LNCaP clone FGC (cell line): ENCODE results near the gene CFAP20.
"Not testable (repeated sequence)": the region's sequence is repeated elsewhere in the genome, so short reads cannot be mapped to it uniquely, and the experiment has no call there.

Experiments
- DNase-seq: peaks from one replicate; pipeline ENCODE4 v3.0.0-alpha.2; 2011; ENCODE audit warnings: low read depth
- H3K4me3 ChIP-seq: 2 replicates; pipeline ENCODE4 v1.5.1; 2011; ENCODE audit warnings: mild to moderate bottlenecking, low read depth, low read length, control low read depth
- CTCF ChIP-seq: IDR thresholded peaks from 2 replicates; pipeline ENCODE4 v1.5.1; 2012; ENCODE audit warnings: mild to moderate bottlenecking; ENCODE audit not compliant: control insufficient read depth, insufficient read depth; ENCODE audit errors: extremely low read depth

Gene CFAP20

GRCh38 chr16:58099097-58099955 lies 29.9 kb downstream of the CFAP20 start:
- no peak for TF ChIP-seq CTCF
- H3K4me3 ChIP-seq, result no peak overlapping the region
- no peak for DNase-seq

GRCh38 chr16:58098207-58099096 lies 30.7 kb downstream of the CFAP20 start:
- no peak for TF ChIP-seq CTCF
- no peak overlapping the region for H3K4me3 ChIP-seq
- DNase-seq, result no peak

- TF ChIP-seq CTCF, result no peak
- no peak overlapping the region for H3K4me3 ChIP-seq
- DNase-seq, result no peak
Measured at GRCh38 chr16:58096249-58096648, 32.9 kb downstream of the CFAP20 start.

GRCh38 chr16:58095575-58095960 lies 33.6 kb downstream of the CFAP20 start:
- not testable (repeated sequence) for H3K4me3 ChIP-seq, DNase-seq

- DNase-seq, result no peak
- no peak overlapping the region for H3K4me3 ChIP-seq
- no peak for TF ChIP-seq CTCF
Measured at GRCh38 chr16:58094791-58095574, 34.2 kb downstream of the CFAP20 start.

GRCh38 chr16:58094026-58094425 lies 35.2 kb downstream of the CFAP20 start:
- DNase-seq, result no peak

GRCh38 chr16:58090396-58090795 lies 38.8 kb downstream of the CFAP20 start:
- not testable (repeated sequence) for H3K4me3 ChIP-seq, DNase-seq

More at GRCh38 chr16:58094026-58094425, 35.2 kb downstream of the CFAP20 start:
- no peak for TF ChIP-seq CTCF
- no peak overlapping the region for H3K4me3 ChIP-seq
